ENCODE measurements around the gene TRAPPC12. TPM values are rescaled to one million over a fixed set of nuclear protein-coding genes. Genes with fewer than 3 reads are reported as not detected.

TRAPPC12 gene
- total RNA-seq, 4 donors from 2014 or later = 36.6 to 57.4 (median 53.1) TPM

DNA sequence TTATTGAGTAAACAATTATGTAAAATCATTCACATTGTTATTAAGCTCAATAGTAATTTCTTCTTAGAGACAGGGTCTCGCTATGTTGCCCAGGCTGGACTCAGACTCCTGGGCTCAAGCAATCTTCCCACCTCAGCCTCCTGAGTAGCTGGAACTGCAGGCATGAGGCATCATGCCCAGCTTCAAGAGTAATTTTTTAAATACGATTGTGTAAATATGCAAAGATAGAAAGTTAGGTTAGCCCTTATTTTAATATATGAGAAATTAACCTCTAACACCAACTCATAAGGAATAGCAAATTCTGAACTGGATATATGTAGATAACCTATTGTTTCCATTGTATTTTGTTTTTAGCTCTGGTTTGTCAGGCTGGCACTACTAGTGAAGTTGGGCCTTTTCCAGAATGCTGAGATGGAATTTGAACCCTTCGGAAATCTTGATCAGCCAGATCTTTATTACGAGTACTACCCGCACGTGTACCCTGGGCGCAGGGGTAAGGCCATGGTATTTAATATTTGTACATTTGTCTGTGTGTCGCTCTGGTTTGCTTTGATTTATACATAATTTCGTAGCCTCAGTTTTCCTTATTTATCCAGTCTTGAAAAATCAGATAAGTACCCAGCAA, 44.8 kb downstream of the TRAPPC12 start:
- Histone ChIP-seq H3K9me3 (no peaks in the 10 kb centered on the region), H3K27me3 (no peaks in the 10 kb centered on the region), H3K4me3 (no peak overlapping the region), H3K4me1 (no peaks in the 10 kb centered on the region), H3K27ac (no peak overlapping the region), H3K36me3 (peaks cover 0 to 44% of the 10 kb centered on the region in 2 donors)
- intact Hi-C loops (cut with DNase I; ENCODE audit: low total_unique reads) = loop anchor here (1.0 to 2.0 kb wide), 2 partner anchors 38 to 227 kb away; no protein-coding TSS in a partner anchor
- in situ Hi-C loops (cut with MboI; ENCODE audit: low sequenced_read_pairs in 4 of 4) = loop anchor here in 1 of 4 donors (5.0 kb wide), 2 partner anchors 38 to 223 kb away; no protein-coding TSS in a partner anchor
- no peak for TF ChIP-seq POLR2A (IDR thresholded peaks at IDR 0.05)
- TF ChIP-seq, protein P1, sequence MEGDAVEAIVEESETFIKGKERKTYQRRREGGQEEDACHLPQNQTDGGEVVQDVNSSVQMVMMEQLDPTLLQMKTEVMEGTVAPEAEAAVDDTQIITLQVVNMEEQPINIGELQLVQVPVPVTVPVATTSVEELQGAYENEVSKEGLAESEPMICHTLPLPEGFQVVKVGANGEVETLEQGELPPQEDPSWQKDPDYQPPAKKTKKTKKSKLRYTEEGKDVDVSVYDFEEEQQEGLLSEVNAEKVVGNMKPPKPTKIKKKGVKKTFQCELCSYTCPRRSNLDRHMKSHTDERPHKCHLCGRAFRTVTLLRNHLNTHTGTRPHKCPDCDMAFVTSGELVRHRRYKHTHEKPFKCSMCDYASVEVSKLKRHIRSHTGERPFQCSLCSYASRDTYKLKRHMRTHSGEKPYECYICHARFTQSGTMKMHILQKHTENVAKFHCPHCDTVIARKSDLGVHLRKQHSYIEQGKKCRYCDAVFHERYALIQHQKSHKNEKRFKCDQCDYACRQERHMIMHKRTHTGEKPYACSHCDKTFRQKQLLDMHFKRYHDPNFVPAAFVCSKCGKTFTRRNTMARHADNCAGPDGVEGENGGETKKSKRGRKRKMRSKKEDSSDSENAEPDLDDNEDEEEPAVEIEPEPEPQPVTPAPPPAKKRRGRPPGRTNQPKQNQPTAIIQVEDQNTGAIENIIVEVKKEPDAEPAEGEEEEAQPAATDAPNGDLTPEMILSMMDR (IDR thresholded peaks at IDR 0.05 in 4 of 5, conservative IDR thresholded peaks at IDR 0.05 in 1 of 5) = no peak
- ATAC-seq (peak in 1 of 2 donors; percentile 22), DNase-seq (no peak)

DNA sequence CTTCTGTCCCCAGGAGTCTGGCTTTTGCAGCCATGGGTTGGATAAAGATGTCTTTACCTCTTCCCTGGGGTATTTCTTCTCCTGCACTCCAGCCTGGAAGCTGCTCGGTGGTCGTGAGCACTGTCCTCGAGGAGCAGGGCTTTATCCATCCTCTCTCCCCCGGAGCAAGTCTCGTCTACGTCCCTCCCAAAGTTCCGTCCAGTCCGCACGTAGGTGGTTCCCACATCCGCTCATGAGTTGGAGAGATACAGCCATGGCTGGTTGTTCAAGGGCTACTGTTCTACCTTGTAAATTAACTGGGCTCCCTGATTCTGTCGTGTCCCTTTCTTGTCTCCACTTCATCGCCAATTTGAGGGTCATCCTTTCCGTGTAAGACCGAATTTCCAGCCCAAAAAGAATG, 47.1 kb downstream of the TRAPPC12 start:
- TF ChIP-seq, protein P1 (IDR thresholded peaks at IDR 0.05 in 4 of 5, conservative IDR thresholded peaks at IDR 0.05 in 1 of 5) = no peak
- no peak for TF ChIP-seq POLR2A (IDR thresholded peaks at IDR 0.05)
- Histone ChIP-seq H3K36me3 (peaks cover 0 to 45% of the 10 kb centered on the region in 2 donors), H3K4me1 (no peaks in the 10 kb centered on the region), H3K27me3 (no peaks in the 10 kb centered on the region), H3K9me3 (no peaks in the 10 kb centered on the region), H3K27ac (no peak overlapping the region), H3K4me3 (no peak overlapping the region)
- intact Hi-C loops (cut with DNase I; ENCODE audit: low total_unique reads) (no loop called here), in situ Hi-C loops (cut with MboI; ENCODE audit: low sequenced_read_pairs in 4 of 4) (no loop called here)
- DNase-seq = no peak
- no peak for ATAC-seq

DNA sequence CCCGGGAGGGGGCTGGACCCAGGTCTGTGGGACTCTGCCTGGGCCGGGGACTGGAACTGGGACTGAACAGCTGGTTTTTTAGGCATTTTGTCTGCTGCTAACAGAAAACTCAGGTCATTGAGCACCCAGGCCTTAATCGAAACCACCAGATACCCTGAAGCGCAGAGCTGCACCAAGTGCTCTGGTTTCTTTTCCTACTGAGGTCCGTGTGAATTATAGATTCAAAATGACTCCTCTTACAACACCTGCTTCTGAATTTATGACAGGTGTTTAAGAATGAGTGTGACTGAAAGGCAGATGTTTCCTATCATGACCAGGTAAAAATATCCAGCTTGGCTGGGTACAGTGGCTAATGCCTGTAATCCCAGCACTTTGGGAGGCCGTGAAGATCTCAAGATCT, 47.8 kb downstream of the TRAPPC12 start:
- H3K36me3 ChIP-seq = peaks cover 0 to 43% of the 10 kb centered on the region in 2 donors
- intact Hi-C loops (cut with DNase I; ENCODE audit: low total_unique reads) = no loop called here
- ATAC-seq = no peak

DNA sequence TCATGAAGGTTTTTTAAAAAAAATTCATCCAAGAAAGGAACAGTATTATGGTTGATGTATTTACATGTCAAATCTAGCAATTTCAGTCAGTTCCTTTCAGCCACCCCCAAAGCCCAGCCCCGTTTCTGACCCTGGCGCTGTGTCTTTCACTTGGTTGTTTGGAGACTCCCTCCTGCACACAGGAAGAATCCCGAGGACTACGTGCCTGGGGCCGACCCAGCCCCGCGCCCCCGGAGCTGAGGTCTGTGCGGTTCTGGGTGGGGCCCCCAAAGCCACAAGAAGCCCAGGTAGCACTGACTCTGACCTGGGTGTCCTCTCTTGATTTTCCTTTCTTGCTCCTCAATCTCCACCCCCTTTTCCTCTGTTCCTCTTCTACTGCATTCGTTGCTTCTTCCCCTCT, 49.1 kb downstream of the TRAPPC12 start:
- Histone ChIP-seq H3K4me3 (no peak overlapping the region), H3K27ac (no peak overlapping the region), H3K4me1 (no peaks in the 10 kb centered on the region), H3K27me3 (no peaks in the 10 kb centered on the region), H3K9me3 (no peaks in the 10 kb centered on the region), H3K36me3 (peaks cover 0 to 30% of the 10 kb centered on the region in 2 donors)
- in situ Hi-C loops (cut with MboI; ENCODE audit: low sequenced_read_pairs in 4 of 4) (no loop called here), intact Hi-C loops (cut with DNase I; ENCODE audit: low total_unique reads) (no loop called here)
- TF ChIP-seq, protein P1 (IDR thresholded peaks at IDR 0.05 in 4 of 5, conservative IDR thresholded peaks at IDR 0.05 in 1 of 5) = no peak
- TF ChIP-seq POLR2A (IDR thresholded peaks at IDR 0.05) = no peak
- ATAC-seq (no peak), DNase-seq (no peak)

More for the DNA sequence above, 47.8 kb downstream of the TRAPPC12 start:
- Histone ChIP-seq H3K4me1 (no peaks in the 10 kb centered on the region), H3K27ac (no peak overlapping the region), H3K4me3 (no peak overlapping the region), H3K27me3 (no peaks in the 10 kb centered on the region), H3K9me3 (no peaks in the 10 kb centered on the region)
- no peak for DNase-seq
- TF ChIP-seq, protein P1 (IDR thresholded peaks at IDR 0.05 in 4 of 5, conservative IDR thresholded peaks at IDR 0.05 in 1 of 5) = no peak
- TF ChIP-seq POLR2A (IDR thresholded peaks at IDR 0.05) = no peak
- in situ Hi-C loops (cut with MboI; ENCODE audit: low sequenced_read_pairs in 4 of 4) = no loop called here
